ENCODE results near the gene PGAM4.

- TF ChIP-seq CTCF (IDR thresholded peaks at IDR 0.05; ENCODE audit: low read depth, low read length) (no peak), MAX (IDR thresholded peaks at IDR 0.05; ENCODE audit: low read depth, low read length) (no peak)
These were observed 8.9 kb downstream of the PGAM4 start for GRCh38 chrX:77960567-77960966.

All from NB4 (cell line).